ENCODE measurements around the gene BRD7.

- TF ChIP-seq FOXP2 (optimal IDR thresholded peaks at IDR 0.05; ENCODE audit: control extremely low read depth, extremely low read length, insufficient read depth), result no peak
- no peak for TF ChIP-seq POLR2AphosphoS5 (IDR thresholded peaks at IDR 0.05; ENCODE audit: borderline replicate concordance, low read depth, low read length)
- no peak for TF ChIP-seq EZH2 (IDR thresholded peaks at IDR 0.05)
These were observed 66.9 kb downstream of the BRD7 start for GRCh38 chr16:50301626-50302471.
